Amniotic epithelial cell (primary cell): ENCODE measurements around the gene OR4C11.

ENCODE experiments used
- DNase-seq: peaks from one replicate; pipeline ENCODE4 v3.0.0-alpha.2; 2010; ENCODE audit warnings: low read depth

OR4C11 gene, protein sequence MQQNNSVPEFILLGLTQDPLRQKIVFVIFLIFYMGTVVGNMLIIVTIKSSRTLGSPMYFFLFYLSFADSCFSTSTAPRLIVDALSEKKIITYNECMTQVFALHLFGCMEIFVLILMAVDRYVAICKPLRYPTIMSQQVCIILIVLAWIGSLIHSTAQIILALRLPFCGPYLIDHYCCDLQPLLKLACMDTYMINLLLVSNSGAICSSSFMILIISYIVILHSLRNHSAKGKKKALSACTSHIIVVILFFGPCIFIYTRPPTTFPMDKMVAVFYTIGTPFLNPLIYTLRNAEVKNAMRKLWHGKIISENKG

GRCh38 chr11:55607545-55607944 is at the start of gene OR4C11:
TSS of gene OR4C11 (minus strand) at chr11:55607645. CDS start at chr11:55604373, 3,272 bp downstream.
- DNase-seq, result no peak

- DNase-seq, result no peak
Observed at GRCh38 chr11:55655096-55655495, 47.7 kb upstream of the OR4C11 start.

DNA sequence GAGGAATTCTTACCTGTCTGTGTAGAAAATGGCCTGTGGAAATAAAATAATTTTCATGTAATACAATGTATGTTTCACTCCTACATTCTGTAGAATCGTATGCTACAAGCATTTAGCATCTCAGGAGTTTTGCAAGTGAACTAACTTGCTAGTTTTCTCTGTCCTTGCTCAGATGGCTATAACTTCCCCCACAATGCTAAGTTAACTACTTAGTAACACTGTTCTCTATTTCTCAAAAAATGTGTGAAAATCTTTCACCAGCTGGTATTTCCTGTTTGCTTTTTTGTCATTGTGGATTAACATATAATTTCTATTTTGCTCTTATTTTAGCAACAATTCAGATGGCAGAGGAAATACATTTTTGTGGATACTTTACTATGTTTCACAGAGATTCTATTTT is 45.1 kb upstream of the OR4C11 start:
- DNase-seq, result no peak

DNA sequence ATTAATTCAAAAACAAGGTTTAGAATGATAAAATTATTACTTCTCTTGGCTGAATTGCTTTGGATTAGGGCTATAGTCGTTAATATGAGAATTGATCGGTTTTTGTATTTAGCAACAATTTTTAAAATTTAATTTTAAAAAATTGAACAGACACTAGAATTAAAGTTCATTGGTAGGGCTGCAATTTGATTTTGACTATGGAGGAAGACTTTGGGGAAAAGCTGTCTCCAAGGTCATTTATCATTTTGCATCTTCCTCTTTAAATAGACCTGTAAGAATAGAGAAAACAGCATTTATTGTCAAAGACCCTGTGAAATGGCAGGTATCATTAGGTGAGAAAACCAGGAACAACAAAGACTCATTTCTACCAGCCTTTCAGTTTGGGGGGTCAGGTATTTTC is 40.6 kb upstream of the OR4C11 start, which contains the start of gene OR4S2:
Gene OR4S2, plus strand, starts transcription at position 301 of the 400 bp plus-strand sequence. CDS start 2,577 bp downstream, outside the sequence.
- DNase-seq, result no peak

DNA sequence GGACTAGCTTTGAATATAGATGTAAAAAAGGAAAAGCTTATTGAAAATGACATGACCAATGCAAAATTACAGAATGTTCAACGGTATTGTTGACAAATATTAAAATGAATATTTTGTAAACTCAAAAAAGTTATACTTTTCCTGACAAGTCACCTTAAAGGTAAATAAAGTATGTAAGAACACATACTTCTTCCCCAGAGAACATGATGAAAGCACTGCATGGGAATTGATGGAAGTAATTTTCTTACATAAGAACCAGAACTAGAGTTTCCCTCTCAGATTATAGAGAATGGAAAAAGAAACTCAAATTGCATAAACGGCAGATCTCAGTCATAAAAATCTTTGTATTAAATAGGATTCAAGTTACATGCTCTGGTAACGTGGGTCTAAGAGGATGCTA is 27.4 kb upstream of the OR4C11 start, which contains the start of gene OR4P4:
Gene OR4P4, plus strand, starts transcription at position 301 of the 400 bp plus-strand sequence.
- no peak for DNase-seq

GRCh38 chr11:55624531-55624930 is 17.1 kb upstream of the OR4C11 start:
- no peak for DNase-seq

GRCh38 chr11:55572548-55572947 is 34.9 kb downstream of the OR4C11 start:
- DNase-seq, result no peak

GRCh38 chr11:55571828-55572227 is 35.6 kb downstream of the OR4C11 start, which contains the start of gene OR4C16:
TSS of gene OR4C16 (plus strand) at chr11:55572128. CDS start at chr11:55572128, 0 bp downstream.
- no peak for DNase-seq

- DNase-seq, result no peak
Observed at GRCh38 chr11:55554169-55554568, 53.3 kb downstream of the OR4C11 start, which contains the start of gene OR4C15. TSS of gene OR4C15 (plus strand) at chr11:55554469. CDS start at chr11:55554469, 0 bp downstream.
